HFFc6 (cell line): Measurements from ENCODE around the gene MGAT3. TPM values are rescaled to one million over a fixed set of nuclear protein-coding genes. Genes with fewer than 3 reads are reported as not detected.

ENCODE experiments used
- DNase-seq: peaks from one replicate; pipeline ENCODE4 v3.0.0-alpha.2; 2018
- H3K27ac Mint-ChIP-seq: 2 replicates; pipeline ENCODE4 v1.8.0; 2020; ENCODE audit warnings: mild to moderate bottlenecking, mixed read lengths
- H3K27me3 Mint-ChIP-seq: 2 replicates; pipeline ENCODE4 v1.8.0; 2021; ENCODE audit warnings: mild to moderate bottlenecking, moderate library complexity, mixed read lengths; ENCODE audit not compliant: insufficient read depth
- H3K36me3 Mint-ChIP-seq: 2 replicates; pipeline ENCODE4 v1.8.0; 2021; ENCODE audit warnings: low read depth, mixed read lengths
- H3K4me1 Mint-ChIP-seq: 2 replicates; pipeline ENCODE4 v1.8.0; 2020; ENCODE audit warnings: low read depth, mixed read lengths
- H3K4me3 Mint-ChIP-seq: 2 replicates; pipeline ENCODE4 v1.8.0; 2020; ENCODE audit warnings: mild to moderate bottlenecking, moderate library complexity, mixed read lengths
- H3K9me3 Mint-ChIP-seq: 2 replicates; pipeline ENCODE4 v1.8.0; 2020; ENCODE audit warnings: mild to moderate bottlenecking, mixed read lengths
- total RNA-seq, 6 experiments: library from RNA; stranded (reverse); fragmentation: NEBNext Ultra II Directional; extraction: Animal tissue kit (Norgen Biotek cat#: 25700); gene quantifications; 2 replicates in 1 of 6; 3 replicates in 5 of 6; pipeline ENCODE4 v1.2.3, GENCODE V29; 2021
- TF ChIP-seq, protein P1 (sequence below): fragments of 200-600 bp; sonication (generic); IDR thresholded peaks from 2 replicates; pipeline ENCODE4 v1.5.0; 2021; ENCODE audit warnings: antibody characterized with exemption, mild to moderate bottlenecking

MGAT3 gene
- total RNA-seq, 6 experiments from 2014 or later: not detected

DNA sequence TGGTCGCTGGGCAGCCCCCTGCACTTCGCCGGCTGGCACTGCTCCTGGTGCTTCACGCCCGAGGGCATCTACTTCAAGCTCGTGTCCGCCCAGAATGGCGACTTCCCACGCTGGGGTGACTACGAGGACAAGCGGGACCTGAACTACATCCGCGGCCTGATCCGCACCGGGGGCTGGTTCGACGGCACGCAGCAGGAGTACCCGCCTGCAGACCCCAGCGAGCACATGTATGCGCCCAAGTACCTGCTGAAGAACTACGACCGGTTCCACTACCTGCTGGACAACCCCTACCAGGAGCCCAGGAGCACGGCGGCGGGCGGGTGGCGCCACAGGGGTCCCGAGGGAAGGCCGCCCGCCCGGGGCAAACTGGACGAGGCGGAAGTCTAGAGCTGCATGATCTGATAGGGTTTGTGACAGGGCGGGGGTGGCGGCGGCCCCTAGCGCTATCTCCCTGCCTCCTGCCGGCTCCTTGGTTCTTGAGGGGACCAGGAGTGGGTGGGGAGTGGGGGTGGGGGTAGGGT, 31.8 kb downstream of the MGAT3 start:
- Mint-ChIP-seq H3K4me1 (peaks cover 9% of the 10 kb centered on the region), H3K9me3 (no peaks in the 10 kb centered on the region), H3K27ac (no peak overlapping the region), H3K36me3 (no peaks in the 10 kb centered on the region), H3K27me3 (peaks cover 15% of the 10 kb centered on the region), H3K4me3 (no peak overlapping the region)
- DNase-seq: no peak
- TF ChIP-seq, protein P1, sequence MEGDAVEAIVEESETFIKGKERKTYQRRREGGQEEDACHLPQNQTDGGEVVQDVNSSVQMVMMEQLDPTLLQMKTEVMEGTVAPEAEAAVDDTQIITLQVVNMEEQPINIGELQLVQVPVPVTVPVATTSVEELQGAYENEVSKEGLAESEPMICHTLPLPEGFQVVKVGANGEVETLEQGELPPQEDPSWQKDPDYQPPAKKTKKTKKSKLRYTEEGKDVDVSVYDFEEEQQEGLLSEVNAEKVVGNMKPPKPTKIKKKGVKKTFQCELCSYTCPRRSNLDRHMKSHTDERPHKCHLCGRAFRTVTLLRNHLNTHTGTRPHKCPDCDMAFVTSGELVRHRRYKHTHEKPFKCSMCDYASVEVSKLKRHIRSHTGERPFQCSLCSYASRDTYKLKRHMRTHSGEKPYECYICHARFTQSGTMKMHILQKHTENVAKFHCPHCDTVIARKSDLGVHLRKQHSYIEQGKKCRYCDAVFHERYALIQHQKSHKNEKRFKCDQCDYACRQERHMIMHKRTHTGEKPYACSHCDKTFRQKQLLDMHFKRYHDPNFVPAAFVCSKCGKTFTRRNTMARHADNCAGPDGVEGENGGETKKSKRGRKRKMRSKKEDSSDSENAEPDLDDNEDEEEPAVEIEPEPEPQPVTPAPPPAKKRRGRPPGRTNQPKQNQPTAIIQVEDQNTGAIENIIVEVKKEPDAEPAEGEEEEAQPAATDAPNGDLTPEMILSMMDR: no peak

DNA sequence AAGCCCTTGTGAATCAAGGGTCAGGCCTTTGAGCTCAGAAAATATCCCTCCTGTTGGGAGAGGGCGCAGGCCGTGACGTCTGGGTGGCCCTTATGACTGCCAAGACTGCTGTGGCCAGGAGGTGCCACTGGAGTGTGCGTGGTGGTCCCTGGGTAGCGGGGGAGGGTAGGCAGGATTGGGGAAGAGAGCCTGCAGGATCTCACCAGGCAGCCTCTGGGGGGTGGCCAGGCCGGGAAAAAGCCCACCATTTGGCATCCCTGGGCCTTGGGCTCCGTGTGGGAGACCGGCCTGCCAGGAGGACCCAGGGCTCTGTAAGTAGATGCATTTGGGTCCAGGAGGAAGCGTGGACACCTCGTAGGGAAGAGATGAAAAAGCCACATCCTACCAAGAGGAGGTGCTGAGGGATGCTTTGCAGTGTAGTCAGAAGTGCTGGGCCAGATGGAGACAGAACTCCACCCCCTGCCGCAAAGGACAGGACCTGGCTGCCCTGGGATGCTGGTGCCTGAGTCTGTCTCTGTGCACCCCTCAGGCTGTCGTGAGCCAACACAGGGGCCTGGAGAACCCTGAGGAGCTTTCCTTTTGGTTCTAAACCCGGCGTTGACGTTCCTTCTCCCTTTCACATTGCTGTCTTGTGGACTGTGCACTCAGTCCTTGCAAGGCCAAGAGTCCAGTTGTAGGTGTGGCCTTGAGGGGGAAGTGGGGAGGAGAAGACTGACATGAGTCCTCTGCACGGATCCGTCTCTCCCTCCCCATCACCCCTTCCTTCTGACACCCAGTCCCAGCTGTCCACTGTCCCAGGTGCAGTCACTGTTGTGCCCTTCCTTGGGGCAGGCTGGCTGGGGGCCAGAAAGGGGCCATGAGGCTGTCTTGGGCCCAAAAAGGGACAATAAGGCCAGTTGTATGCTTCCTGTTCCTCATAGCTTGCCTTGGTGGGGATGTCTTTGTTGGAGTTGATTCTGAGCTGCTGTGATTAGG, 32.6 kb downstream of the MGAT3 start:
- no peak overlapping the region for H3K27ac Mint-ChIP-seq
- H3K27me3 Mint-ChIP-seq: peaks cover 15% of the 10 kb centered on the region
- TF ChIP-seq, protein P1: no peak
- H3K9me3 Mint-ChIP-seq: no peaks in the 10 kb centered on the region
- peaks cover 17% of the 10 kb centered on the region for H3K4me1 Mint-ChIP-seq
- no peaks in the 10 kb centered on the region for H3K36me3 Mint-ChIP-seq
- no peak for DNase-seq
- no peak overlapping the region for H3K4me3 Mint-ChIP-seq

DNA sequence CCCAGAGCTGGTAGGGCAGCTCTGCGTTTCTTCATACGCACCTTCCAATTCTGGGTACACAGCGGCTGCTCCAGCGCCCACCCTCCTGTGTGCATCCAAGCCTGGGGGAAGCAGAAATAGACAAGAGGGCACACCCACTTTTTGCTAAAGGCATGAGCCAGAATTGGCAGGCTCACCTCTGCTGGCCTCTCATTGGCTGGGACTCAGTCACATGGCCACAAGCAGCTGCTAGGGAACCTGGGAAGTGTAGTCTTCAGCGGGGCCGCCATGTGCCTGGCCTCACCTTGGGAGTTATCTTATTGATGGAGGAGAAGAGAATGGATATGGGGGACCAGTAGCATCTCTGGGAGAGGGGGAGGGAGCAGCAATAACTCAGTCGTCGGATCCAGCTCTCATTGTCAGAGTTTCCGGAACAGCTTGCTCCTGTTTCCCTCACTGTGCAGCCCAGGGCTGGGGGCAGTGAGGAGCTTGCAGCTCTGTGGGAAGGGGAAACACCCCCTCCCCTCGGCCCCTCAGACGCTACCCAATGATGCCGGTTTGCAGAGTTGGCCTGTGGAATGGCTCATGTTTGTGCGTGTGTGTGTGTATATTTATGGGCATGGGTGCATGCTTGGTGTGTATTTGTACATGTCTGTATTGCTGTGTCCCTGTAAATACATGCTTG, 33.5 kb downstream of the MGAT3 start:
- peaks cover 10% of the 10 kb centered on the region; the same call in 1 of the 2 replicates for H3K27me3 Mint-ChIP-seq
- TF ChIP-seq, protein P1: no peak
- no peaks in the 10 kb centered on the region for H3K9me3 Mint-ChIP-seq
- peaks cover 25% of the 10 kb centered on the region for H3K4me1 Mint-ChIP-seq
- H3K27ac Mint-ChIP-seq: no peak overlapping the region
- no peak overlapping the region for H3K4me3 Mint-ChIP-seq
- DNase-seq: peak; percentile 57
- no peaks in the 10 kb centered on the region for H3K36me3 Mint-ChIP-seq

DNA sequence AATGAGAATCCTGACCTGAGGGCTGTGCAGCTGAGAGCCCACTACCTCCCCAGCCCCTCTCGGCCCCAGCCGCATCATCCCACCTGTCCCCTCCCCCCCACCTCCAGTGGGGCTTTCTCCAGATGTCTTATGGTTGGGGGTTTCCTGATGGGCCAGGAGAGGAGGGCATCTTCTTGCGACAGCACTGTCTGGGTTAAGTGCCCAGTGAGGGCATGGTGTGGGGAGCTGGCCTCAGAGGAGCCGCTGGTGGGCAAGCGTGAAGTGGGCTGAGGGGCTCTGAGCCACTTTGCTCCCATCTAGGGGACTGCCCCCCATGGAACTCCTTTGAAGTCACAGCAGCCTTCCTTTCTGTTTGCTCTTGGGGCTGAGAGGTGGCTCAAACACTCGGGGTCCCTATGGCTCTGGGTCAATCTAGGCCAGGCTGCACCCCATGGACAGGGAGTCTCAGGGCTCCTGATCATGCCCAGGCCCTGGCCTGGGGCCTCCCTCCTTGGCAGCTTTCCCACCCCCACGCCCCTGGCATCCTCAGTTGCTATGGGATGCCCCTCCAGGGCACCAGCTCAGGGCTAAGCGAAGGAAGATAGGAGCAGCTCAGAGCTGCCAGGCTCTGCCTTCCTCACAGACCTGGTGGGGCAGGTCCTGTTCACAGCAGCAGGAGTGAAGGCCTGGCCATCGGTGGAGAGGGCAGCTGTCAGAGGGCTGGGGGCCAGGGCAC, 34.3 kb downstream of the MGAT3 start:
- Mint-ChIP-seq H3K27me3 (peaks cover 10% of the 10 kb centered on the region; the same call in 1 of the 2 replicates), H3K36me3 (no peaks in the 10 kb centered on the region), H3K27ac (no peak overlapping the region), H3K9me3 (no peaks in the 10 kb centered on the region), H3K4me3 (no peak overlapping the region), H3K4me1 (peaks cover 25% of the 10 kb centered on the region)
- TF ChIP-seq, protein P1: no peak
- DNase-seq: no peak

DNA sequence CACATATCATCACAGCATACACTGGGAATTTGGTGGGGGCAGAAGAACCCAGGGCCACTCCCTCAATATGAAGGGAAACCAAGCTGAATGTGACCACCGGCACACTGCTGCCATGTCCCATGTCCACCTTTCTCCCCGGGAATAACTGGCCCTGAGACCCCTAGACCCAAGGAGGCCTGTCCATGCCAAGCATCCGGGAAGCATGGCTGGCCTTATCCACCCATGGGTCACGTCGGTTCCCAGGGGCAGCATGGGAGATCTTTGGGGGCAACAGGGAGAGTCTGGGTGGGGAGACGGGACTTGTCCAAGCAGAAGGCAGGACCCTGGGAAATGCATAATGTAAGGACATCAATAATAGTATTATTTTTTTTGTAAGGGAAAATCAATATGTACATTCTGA, 34.9 kb downstream of the MGAT3 start:
- H3K36me3 Mint-ChIP-seq: no peaks in the 10 kb centered on the region
- TF ChIP-seq, protein P1: no peak
- peaks cover 10% of the 10 kb centered on the region; the same call in 1 of the 2 replicates for H3K27me3 Mint-ChIP-seq
- H3K27ac Mint-ChIP-seq: no peak overlapping the region
- no peak for DNase-seq
- H3K4me1 Mint-ChIP-seq: peaks cover 25% of the 10 kb centered on the region
- no peaks in the 10 kb centered on the region for H3K9me3 Mint-ChIP-seq
- H3K4me3 Mint-ChIP-seq: no peak overlapping the region
